ENCODE measurements around the gene C9orf40.

GRCh38 chr9:74921737-74922136 lies 31.0 kb downstream of the C9orf40 start:
- TF ChIP-seq CTCF (conservative IDR thresholded peaks at IDR 0.05 in 1 of 2, IDR thresholded peaks at IDR 0.05 in 1 of 2; ENCODE audit: low read depth in 1 of 2, low read length in 2 of 2) (no peak), EZH2 (IDR thresholded peaks at IDR 0.05; ENCODE audit: low read length, missing control alignments) (no peak)

All from fibroblast of lung (primary cell).